Ectodermal cell (in vitro differentiated cells): ENCODE results near the gene SRGAP1.
"Not testable (repeated sequence)": the region's sequence is repeated elsewhere in the genome, so short reads cannot be mapped to it uniquely, and the experiment has no call there.

ENCODE experiments used
- H3K27ac ChIP-seq: 2 replicates; pipeline ENCODE4 v1.7.0; 2013; ENCODE audit warnings: mild to moderate bottlenecking, low read depth, low read length; ENCODE audit not compliant: insufficient read depth, poor library complexity, severe bottlenecking
- H3K27me3 ChIP-seq: 2 replicates; pipeline ENCODE4 v1.7.0; 2013; ENCODE audit warnings: mild to moderate bottlenecking, low read length; ENCODE audit not compliant: insufficient read depth, control insufficient read depth, poor library complexity, severe bottlenecking
- H3K36me3 ChIP-seq: one replicate; pipeline ENCODE4 v1.7.0; 2013; ENCODE audit warnings: low read length; ENCODE audit not compliant: control insufficient read depth, insufficient read depth
- H3K4me1 ChIP-seq: one replicate; pipeline ENCODE4 v1.7.0; 2013; ENCODE audit warnings: low read length; ENCODE audit not compliant: control insufficient read depth, insufficient read depth
- H3K4me3 ChIP-seq: 2 replicates; pipeline ENCODE4 v1.7.0; 2013; ENCODE audit warnings: low read depth, low read length, control low read depth; ENCODE audit not compliant: insufficient read depth
- H3K9me3 ChIP-seq: 2 replicates; pipeline ENCODE4 v1.7.0; 2013; ENCODE audit warnings: mild to moderate bottlenecking, low read length, moderate library complexity; ENCODE audit not compliant: control insufficient read depth
- whole genome bisulfite sequencing, 2 experiments: methylation state at CpG; one replicate each; pipeline ENCODE4 v1.1.7; 2013; ENCODE audit warnings: missing lambda C conversion rate in 2 of 2; 5-methylcytosine and 5-hydroxymethylcytosine counted together

Gene SRGAP1

GRCh38 chr12:64066776-64067175 is 222.3 kb downstream of the SRGAP1 start:
- no peaks in the 10 kb centered on the region for H3K27me3 ChIP-seq
- no peak overlapping the region for H3K27ac ChIP-seq
- no peaks in the 10 kb centered on the region for H3K36me3 ChIP-seq
- H3K4me3 ChIP-seq, result no peak overlapping the region
- H3K9me3 ChIP-seq, result no peaks in the 10 kb centered on the region
- no peaks in the 10 kb centered on the region for H3K4me1 ChIP-seq
- WGBS, 2 experiments, result 92 to 98% methylated on average over 2 of the region's 2 CpGs

GRCh38 chr12:64070454-64070853 is 226.0 kb downstream of the SRGAP1 start:
- H3K36me3 ChIP-seq, result no peaks in the 10 kb centered on the region

GRCh38 chr12:64072916-64073575 is 228.5 kb downstream of the SRGAP1 start:
- no peak overlapping the region for H3K27ac ChIP-seq
- no peaks in the 10 kb centered on the region for H3K27me3 ChIP-seq
- H3K9me3 ChIP-seq, result no peaks in the 10 kb centered on the region
- H3K4me1 ChIP-seq, result no peaks in the 10 kb centered on the region
- WGBS, 2 experiments, result 94 to 97% methylated on average over 3 to 5 of the region's 5 CpGs
- no peak overlapping the region for H3K4me3 ChIP-seq
- H3K36me3 ChIP-seq, result no peaks in the 10 kb centered on the region

More at GRCh38 chr12:64070454-64070853, 226.0 kb downstream of the SRGAP1 start:
- Histone ChIP-seq H3K27ac (no peak overlapping the region), H3K9me3 (no peaks in the 10 kb centered on the region), H3K4me1 (no peaks in the 10 kb centered on the region), H3K27me3 (no peaks in the 10 kb centered on the region), H3K4me3 (no peak overlapping the region)
- 91 to 100% methylated on average over 2 of the region's 2 CpGs for WGBS, 2 experiments

DNA sequence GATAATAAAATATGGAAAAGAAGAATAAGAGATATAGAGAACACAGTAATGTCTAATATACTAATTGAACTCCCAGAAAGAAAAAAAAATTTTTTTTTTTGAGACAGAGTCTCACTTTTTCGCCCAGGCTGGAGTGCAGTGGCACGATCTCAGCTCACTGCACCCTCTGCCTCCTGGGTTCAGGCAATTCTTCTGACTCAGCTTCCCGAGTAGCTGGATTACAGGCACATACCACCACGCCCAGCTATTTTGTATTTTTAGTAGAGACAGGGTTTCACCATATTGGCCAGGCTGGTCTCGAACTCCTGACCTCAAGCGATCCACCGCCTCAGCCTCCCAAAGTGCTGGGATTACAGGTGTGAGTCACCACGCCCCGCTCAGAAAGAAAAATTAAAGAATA is 232.1 kb downstream of the SRGAP1 start:
- H3K27ac ChIP-seq, H3K4me3 ChIP-seq, H3K9me3 ChIP-seq, H3K36me3 ChIP-seq, H3K27me3 ChIP-seq, H3K4me1 ChIP-seq: not testable (repeated sequence)
- 89 to 91% methylated on average over 8 to 9 of the region's 9 CpGs for WGBS, 2 experiments

GRCh38 chr12:64077922-64078321 is 233.4 kb downstream of the SRGAP1 start:
- Histone ChIP-seq H3K36me3 (no peaks in the 10 kb centered on the region), H3K27me3 (no peaks in the 10 kb centered on the region), H3K9me3 (no peaks in the 10 kb centered on the region), H3K4me1 (no peaks in the 10 kb centered on the region), H3K27ac (no peak overlapping the region), H3K4me3 (no peak overlapping the region)

- Histone ChIP-seq H3K36me3 (no peaks in the 10 kb centered on the region), H3K9me3 (no peaks in the 10 kb centered on the region), H3K27ac (no peak overlapping the region), H3K4me1 (no peaks in the 10 kb centered on the region), H3K4me3 (no peak overlapping the region), H3K27me3 (no peaks in the 10 kb centered on the region)
- WGBS, 2 experiments, result 94 to 95% methylated on average over 7 of the region's 7 CpGs
Measured at GRCh38 chr12:64080319-64081007, 236.0 kb downstream of the SRGAP1 start.

GRCh38 chr12:64081008-64081404 is 236.5 kb downstream of the SRGAP1 start:
- Histone ChIP-seq H3K36me3 (no peaks in the 10 kb centered on the region), H3K27me3 (no peaks in the 10 kb centered on the region), H3K27ac (no peak overlapping the region), H3K4me3 (no peak overlapping the region), H3K4me1 (no peaks in the 10 kb centered on the region), H3K9me3 (no peaks in the 10 kb centered on the region)
- WGBS, 2 experiments, result 80 to 88% methylated on average over 1 of the region's 1 CpG

DNA sequence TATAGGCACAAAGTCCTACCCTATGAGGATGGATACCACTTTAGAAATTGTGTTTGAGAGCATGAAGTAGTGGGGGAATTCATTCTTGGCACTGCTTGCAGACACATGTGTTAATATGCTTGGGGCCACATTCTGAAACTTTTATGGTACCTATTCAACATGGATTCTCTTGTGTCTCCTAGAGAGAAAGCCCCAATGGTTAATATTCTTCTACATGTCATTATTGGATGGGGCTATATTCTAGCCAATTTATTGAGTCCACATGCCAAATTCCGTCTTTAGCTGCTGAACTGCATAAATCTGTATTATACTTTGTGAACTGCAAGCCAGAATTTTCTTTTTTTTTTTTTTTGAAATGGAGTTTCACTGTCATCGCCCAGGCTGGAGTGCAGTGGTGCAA is 237.6 kb downstream of the SRGAP1 start:
- Histone ChIP-seq H3K4me1 (no peaks in the 10 kb centered on the region), H3K4me3 (no peak overlapping the region), H3K27me3 (no peaks in the 10 kb centered on the region), H3K36me3 (no peaks in the 10 kb centered on the region), H3K9me3 (no peaks in the 10 kb centered on the region), H3K27ac (no peak overlapping the region)
- 90 to 93% methylated on average over 2 of the region's 2 CpGs for WGBS, 2 experiments

DNA sequence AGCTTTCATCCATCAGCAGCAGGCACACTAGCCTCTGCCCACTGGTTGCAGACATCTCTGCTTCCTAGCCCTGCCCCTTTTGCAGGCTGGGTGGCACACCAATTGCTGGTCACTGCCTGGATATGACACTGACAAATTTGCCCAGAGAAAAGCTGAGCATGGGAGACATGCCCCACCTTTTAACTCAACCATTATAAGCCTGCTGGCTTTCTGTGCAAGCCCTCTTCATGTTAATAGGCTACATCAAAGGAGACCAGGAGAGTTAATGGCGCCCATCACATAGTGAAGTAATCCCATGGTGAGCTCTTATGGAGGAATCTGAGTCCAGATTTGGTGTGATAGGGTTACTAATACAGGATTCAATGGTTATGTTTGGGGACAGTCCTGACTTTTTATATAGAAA is 238.4 kb downstream of the SRGAP1 start:
- no peak overlapping the region for H3K4me3 ChIP-seq
- 88 to 100% methylated on average over 1 of the region's 1 CpG for WGBS, 2 experiments
- H3K27me3 ChIP-seq, result no peaks in the 10 kb centered on the region
- H3K9me3 ChIP-seq, result no peaks in the 10 kb centered on the region
- no peaks in the 10 kb centered on the region for H3K36me3 ChIP-seq
- no peak overlapping the region for H3K27ac ChIP-seq
- no peaks in the 10 kb centered on the region for H3K4me1 ChIP-seq

- H3K4me3 ChIP-seq, result no peak overlapping the region
- no peaks in the 10 kb centered on the region for H3K4me1 ChIP-seq
- H3K9me3 ChIP-seq, result no peaks in the 10 kb centered on the region
- H3K36me3 ChIP-seq, result no peaks in the 10 kb centered on the region
- WGBS, 2 experiments, result 92 to 95% methylated on average over 5 to 6 of the region's 6 CpGs
- no peak overlapping the region for H3K27ac ChIP-seq
- H3K27me3 ChIP-seq, result no peaks in the 10 kb centered on the region
Measured at GRCh38 chr12:64083285-64084210, 239.0 kb downstream of the SRGAP1 start.
